A673 (cell line): ENCODE results near the gene ZC2HC1B. TPM values are rescaled to one million over a fixed set of nuclear protein-coding genes. Genes with fewer than 3 reads are reported as not detected.
"Not testable (repeated sequence)": the region's sequence is repeated elsewhere in the genome, so short reads cannot be mapped to it uniquely, and the experiment has no call there.

Source experiments
- BruUV-seq: library from RNA; stranded (reverse); fragments of 400-500 nt; replicated peaks from 2 replicates; lab custom pipeline; 2021; lab: Mats Ljungman, UMichigan
- CTCF ChIA-PET: fragments of 300-600 bp; sonication (Branson Sonifier 250); formaldehyde crosslinking; loops from one replicate; lab custom pipeline; 2022; ENCODE audit warnings: antibody characterized with exemption; lab: Charles Lee
- POLR2A ChIA-PET: fragments of 300-600 bp; sonication (Branson Sonifier 250); formaldehyde crosslinking; loops from one replicate; lab custom pipeline; 2022; ENCODE audit warnings: antibody characterized with exemption; ENCODE audit not compliant: low non-redundant PET; lab: Charles Lee
- DNase-seq: peaks from one replicate; pipeline ENCODE4 v3.0.0-alpha.2; 2015; ENCODE audit warnings: low spot score
- H3K27ac ChIP-seq: fragments of 200-600 bp; sonication (generic); 2 replicates; pipeline ENCODE4 v1.5.1; 2016; ENCODE audit warnings: mixed run types, low read depth, mild to moderate bottlenecking, mixed read lengths, antibody characterized with exemption, low read length; ENCODE audit not compliant: poor library complexity, severe bottlenecking
- H3K27me3 ChIP-seq: fragments of 200-600 bp; sonication (generic); replicated peaks from 2 replicates; pipeline ENCODE4 v1.6.1; 2017; ENCODE audit warnings: mixed run types, low read depth, mild to moderate bottlenecking, mixed read lengths, antibody characterized with exemption, low read length; ENCODE audit not compliant: insufficient read depth, poor library complexity
- H3K36me3 ChIP-seq: fragments of 200-600 bp; sonication (generic); 2 replicates; pipeline ENCODE4 v1.6.1; 2016; ENCODE audit warnings: mixed run types, mild to moderate bottlenecking, mixed read lengths, antibody characterized with exemption, low read length; ENCODE audit not compliant: insufficient read depth, poor library complexity, severe bottlenecking
- H3K4me1 ChIP-seq: fragments of 200-600 bp; sonication (generic); 2 replicates; pipeline ENCODE4 v1.6.1; 2017; ENCODE audit warnings: mixed run types, mild to moderate bottlenecking, mixed read lengths, antibody characterized with exemption, low read length; ENCODE audit not compliant: insufficient read depth, poor library complexity, severe bottlenecking
- H3K4me3 ChIP-seq: fragments of 200-600 bp; sonication (generic); 2 replicates; pipeline ENCODE4 v1.5.1; 2016; ENCODE audit warnings: low read depth, mixed run types, mild to moderate bottlenecking, mixed read lengths, low read length; ENCODE audit not compliant: poor library complexity, severe bottlenecking
- H3K9me3 ChIP-seq: fragments of 200-600 bp; sonication (generic); 2 replicates; pipeline ENCODE4 v1.6.1; 2016; ENCODE audit warnings: mixed run types, low read depth, mild to moderate bottlenecking, mixed read lengths, antibody characterized with exemption, low read length; ENCODE audit not compliant: poor library complexity, severe bottlenecking
- EZH2 ChIP-seq: fragments of 200-600 bp; sonication (generic); IDR thresholded peaks from 2 replicates; pipeline ENCODE4 v1.6.1; 2017; ENCODE audit warnings: borderline replicate concordance, low read depth, mild to moderate bottlenecking, mixed read lengths, antibody characterized with exemption, low read length; ENCODE audit not compliant: poor library complexity, severe bottlenecking
- intact Hi-C: fragments of 100-400 bp; cut with micrococcal nuclease; formaldehyde crosslinking; loops from one replicate; pipeline ENCODE4 v1.10.0; 2022; ENCODE audit not compliant: unreplicated experiment
- total RNA-seq: library from RNA; stranded (reverse); gene quantifications from 2 replicates; pipeline ENCODE4 v1.2.3, GENCODE V29; 2021
- TF ChIP-seq, protein P1 (sequence below): fragments of 300-800, 200-600 bp; sonication (generic); conservative IDR thresholded peaks from 2 replicates; pipeline ENCODE4 v1.5.1; 2017; ENCODE audit warnings: low read depth, mild to moderate bottlenecking, antibody characterized with exemption, low read length, moderate library complexity, mixed read lengths

Gene ZC2HC1B
- total RNA-seq, 1 experiment from 2014 or later = not detected

DNA sequence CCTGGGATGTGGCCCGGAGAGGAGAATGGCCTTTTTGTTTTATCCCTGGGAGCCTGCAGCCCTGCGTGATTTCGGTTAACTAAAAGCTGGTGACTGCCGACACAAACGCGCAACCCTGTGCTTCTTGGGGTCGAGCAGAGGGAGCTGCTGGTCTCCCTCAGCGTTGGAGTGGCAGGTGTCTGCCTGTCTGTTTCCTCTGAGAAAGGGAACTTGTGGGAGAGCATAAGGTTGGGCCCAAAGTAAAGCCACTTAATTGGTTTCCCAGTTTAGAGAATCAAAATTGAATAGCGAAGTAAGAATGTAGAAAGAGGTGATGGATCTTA is 20.6 kb upstream of the ZC2HC1B start:
- BruUV-seq = no TSS peak
- no peak for TF ChIP-seq EZH2
- TF ChIP-seq, protein P1, sequence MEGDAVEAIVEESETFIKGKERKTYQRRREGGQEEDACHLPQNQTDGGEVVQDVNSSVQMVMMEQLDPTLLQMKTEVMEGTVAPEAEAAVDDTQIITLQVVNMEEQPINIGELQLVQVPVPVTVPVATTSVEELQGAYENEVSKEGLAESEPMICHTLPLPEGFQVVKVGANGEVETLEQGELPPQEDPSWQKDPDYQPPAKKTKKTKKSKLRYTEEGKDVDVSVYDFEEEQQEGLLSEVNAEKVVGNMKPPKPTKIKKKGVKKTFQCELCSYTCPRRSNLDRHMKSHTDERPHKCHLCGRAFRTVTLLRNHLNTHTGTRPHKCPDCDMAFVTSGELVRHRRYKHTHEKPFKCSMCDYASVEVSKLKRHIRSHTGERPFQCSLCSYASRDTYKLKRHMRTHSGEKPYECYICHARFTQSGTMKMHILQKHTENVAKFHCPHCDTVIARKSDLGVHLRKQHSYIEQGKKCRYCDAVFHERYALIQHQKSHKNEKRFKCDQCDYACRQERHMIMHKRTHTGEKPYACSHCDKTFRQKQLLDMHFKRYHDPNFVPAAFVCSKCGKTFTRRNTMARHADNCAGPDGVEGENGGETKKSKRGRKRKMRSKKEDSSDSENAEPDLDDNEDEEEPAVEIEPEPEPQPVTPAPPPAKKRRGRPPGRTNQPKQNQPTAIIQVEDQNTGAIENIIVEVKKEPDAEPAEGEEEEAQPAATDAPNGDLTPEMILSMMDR = no peak
- POLR2A ChIA-PET = no interaction called here

DNA sequence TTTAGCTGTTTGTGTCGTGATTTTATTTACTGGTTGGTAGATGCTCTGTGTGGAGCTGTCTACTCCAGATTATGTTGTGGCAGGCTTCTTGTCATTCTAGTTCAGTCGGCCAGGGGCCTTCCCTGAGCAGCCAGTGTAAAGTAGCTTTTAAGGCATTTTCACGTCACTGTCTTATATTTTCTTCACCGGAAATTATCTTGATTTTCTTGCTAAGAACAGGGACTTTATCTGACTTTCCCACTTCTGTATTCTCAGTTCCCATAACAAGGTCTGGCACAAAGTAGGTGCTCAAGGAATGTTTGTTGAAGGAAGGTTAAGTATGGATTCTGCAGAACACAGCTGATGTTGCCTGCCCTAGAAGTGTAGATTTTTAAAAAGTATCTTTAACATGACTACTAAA is 20.3 kb upstream of the ZC2HC1B start:
- peak overlapping the region; percentile 68 for H3K4me3 ChIP-seq
- ChIA-PET CTCF (no interaction called here), POLR2A (no interaction called here)
- peaks cover 46% of the 10 kb centered on the region for H3K36me3 ChIP-seq
- peak; percentile 1 for DNase-seq
- H3K9me3 ChIP-seq = no peaks in the 10 kb centered on the region
- no peaks in the 10 kb centered on the region for H3K27me3 ChIP-seq
- no TSS peak for BruUV-seq
- TF ChIP-seq, protein P1 = no peak
- TF ChIP-seq EZH2 = no peak
- intact Hi-C loops = loop anchor here (10.0 kb wide), 1 partner anchor 169 kb away; the partner anchor contains the start of gene PHACTR2
- H3K4me1 ChIP-seq = peaks cover 4% of the 10 kb centered on the region
- H3K27ac ChIP-seq = peak overlapping the region; percentile 86

More for the DNA sequence above, 20.6 kb upstream of the ZC2HC1B start:
- H3K27ac ChIP-seq = peak overlapping the region; percentile 86
- CTCF ChIA-PET = no interaction called here
- peaks cover 42% of the 10 kb centered on the region for H3K36me3 ChIP-seq
- no peaks in the 10 kb centered on the region for H3K9me3 ChIP-seq
- H3K27me3 ChIP-seq = no peaks in the 10 kb centered on the region
- intact Hi-C loops = loop anchor here (10.0 kb wide), 1 partner anchor 169 kb away; the partner anchor contains the start of gene PHACTR2
- peak overlapping the region; percentile 68 for H3K4me3 ChIP-seq
- no peak for DNase-seq
- peaks cover 4% of the 10 kb centered on the region for H3K4me1 ChIP-seq

DNA sequence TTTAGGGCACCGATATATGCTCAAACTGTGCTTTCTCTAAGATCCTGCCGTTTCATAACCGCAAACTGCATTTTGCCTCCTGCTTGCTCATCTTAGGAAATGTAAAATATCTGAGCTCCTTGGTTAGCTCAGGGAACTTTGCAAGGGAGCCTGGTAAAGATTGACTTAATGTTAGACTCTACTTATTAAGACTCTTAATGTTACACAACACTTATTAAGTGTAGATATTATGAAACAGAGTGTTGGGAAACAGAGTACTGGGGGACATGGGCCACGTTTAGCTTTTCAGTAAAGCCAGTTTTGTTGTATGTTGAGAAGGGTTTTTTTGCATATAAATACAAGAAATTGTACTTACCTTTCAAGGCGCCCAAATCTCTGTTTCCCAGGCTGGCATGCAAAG is 19.2 kb upstream of the ZC2HC1B start:
- Histone ChIP-seq H3K4me3 (no peak overlapping the region), H3K27ac (no peak overlapping the region), H3K9me3 (no peaks in the 10 kb centered on the region), H3K36me3 (peaks cover 56% of the 10 kb centered on the region), H3K4me1 (peaks cover 4% of the 10 kb centered on the region), H3K27me3 (no peaks in the 10 kb centered on the region)
- TF ChIP-seq, protein P1 = no peak
- no peak for TF ChIP-seq EZH2
- POLR2A ChIA-PET = no interaction called here
- CTCF ChIA-PET = no interaction called here
- intact Hi-C loops = loop anchor here (10.0 kb wide), 1 partner anchor 170 kb away; the partner anchor contains the start of gene PHACTR2
- no peak for DNase-seq
- BruUV-seq = no TSS peak

DNA sequence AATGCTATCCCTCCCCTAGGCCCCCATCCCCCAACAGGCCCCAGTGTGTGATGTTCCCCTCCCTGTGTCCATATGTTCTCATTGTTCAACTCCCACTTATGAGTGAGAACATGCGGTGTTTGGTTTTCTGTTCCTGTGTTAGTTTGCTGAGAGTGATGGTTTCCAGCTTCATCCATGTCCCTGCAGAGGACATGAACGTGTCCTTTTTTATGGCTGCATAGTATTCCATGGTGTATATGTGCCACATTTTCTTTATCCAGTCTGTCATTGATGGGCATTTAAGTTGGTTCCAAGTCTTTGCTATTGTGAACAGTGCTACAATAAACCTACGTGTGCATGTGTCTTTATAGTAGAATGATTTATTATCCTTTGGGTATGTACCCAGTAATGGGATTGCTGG is 12.6 kb upstream of the ZC2HC1B start:
- H3K4me3 ChIP-seq, DNase-seq, H3K27ac ChIP-seq, CTCF ChIA-PET, BruUV-seq, H3K4me1 ChIP-seq, H3K9me3 ChIP-seq, H3K27me3 ChIP-seq, intact Hi-C loops, POLR2A ChIA-PET: not testable (repeated sequence)
- peaks cover 62% of the 10 kb centered on the region for H3K36me3 ChIP-seq

DNA sequence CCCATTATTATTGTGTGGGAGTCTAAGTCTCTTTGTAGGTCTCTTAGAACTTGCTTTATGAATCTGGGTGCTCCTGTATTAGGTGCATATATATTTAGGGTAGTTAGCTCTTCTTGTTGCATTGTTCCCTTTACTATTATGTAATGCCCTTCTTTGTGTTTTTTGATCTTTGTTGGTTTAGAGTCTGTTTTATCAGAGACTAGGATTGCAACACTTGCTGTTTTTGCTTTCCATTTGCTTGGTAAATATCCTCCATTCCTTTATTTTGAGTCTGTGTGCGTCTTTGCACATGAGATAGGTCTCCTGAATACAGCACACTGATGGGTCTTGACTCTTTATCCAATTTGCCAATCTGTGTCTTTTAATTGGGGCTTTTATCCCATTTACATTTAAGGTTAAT is 9.2 kb upstream of the ZC2HC1B start:
- H3K27me3 ChIP-seq, H3K4me3 ChIP-seq, CTCF ChIA-PET, DNase-seq, H3K9me3 ChIP-seq, POLR2A ChIA-PET, BruUV-seq, intact Hi-C loops, H3K4me1 ChIP-seq, H3K27ac ChIP-seq: not testable (repeated sequence)
- H3K36me3 ChIP-seq = peaks cover 62% of the 10 kb centered on the region

DNA sequence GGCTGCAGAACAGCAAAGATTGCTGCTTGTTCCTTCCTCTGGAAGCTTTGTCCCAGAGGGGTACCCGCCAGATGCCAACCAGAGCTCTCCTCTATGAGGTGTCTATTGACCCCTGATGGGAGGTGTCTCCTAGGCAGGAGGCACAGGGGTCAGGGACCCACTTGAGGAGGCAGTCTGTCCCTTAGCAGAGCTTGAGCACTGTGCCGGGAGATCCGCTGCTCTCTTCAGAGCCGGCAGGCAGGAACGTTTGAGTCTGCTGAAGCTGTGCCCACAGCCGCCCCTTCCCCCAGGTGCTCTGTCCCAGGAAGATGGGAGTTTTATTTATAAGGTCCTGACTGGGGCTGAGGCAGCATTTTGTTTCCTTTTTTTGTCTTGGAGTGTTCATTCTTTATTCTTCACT is 7.5 kb upstream of the ZC2HC1B start:
- H3K27ac ChIP-seq, intact Hi-C loops, H3K4me1 ChIP-seq, DNase-seq, H3K27me3 ChIP-seq, POLR2A ChIA-PET, CTCF ChIA-PET, H3K9me3 ChIP-seq, BruUV-seq, H3K4me3 ChIP-seq: not testable (repeated sequence)
- peaks cover 63% of the 10 kb centered on the region for H3K36me3 ChIP-seq
